Measurements from ENCODE around the gene ADPRS.

- TF ChIP-seq EZH2 (IDR thresholded peaks at IDR 0.05; ENCODE audit: borderline replicate concordance, low read depth, low read length) (no peak), TBP (optimal IDR thresholded peaks at IDR 0.05; ENCODE audit: low read depth, low read length) (no peak), ZNF511 (CRISPR knock-in tag; IDR thresholded peaks at IDR 0.05) (no peak), ZSCAN29 (IDR thresholded peaks at IDR 0.05) (no peak), CTCF (IDR thresholded peaks at IDR 0.05 in 2 of 3, conservative IDR thresholded peaks at IDR 0.05 in 1 of 3; ENCODE audit: insufficient read depth in 2 of 3, low read depth in 1 of 3, low read length in 3 of 3) (no peak), HEY1 (CRISPR knock-in tag; IDR thresholded peaks at IDR 0.05; ENCODE audit: borderline replicate concordance) (no peak), RAD21 (CRISPR knock-in tag; conservative IDR thresholded peaks at IDR 0.05 in 1 of 2, IDR thresholded peaks at IDR 0.05 in 1 of 2) (no peak)
Measured at GRCh38 chr1:36133484-36133883, 44.8 kb downstream of the ADPRS start.
